NCI-H226 (cell line): ENCODE data around the gene DOC2A.
"Not testable (repeated sequence)": the region's sequence is repeated elsewhere in the genome, so short reads cannot be mapped to it uniquely, and the experiment has no call there.

ENCODE experiments used
- DNase-seq: peaks from one replicate; pipeline ENCODE4 v3.0.0-alpha.2; 2015

The DOC2A gene

GRCh38 chr16:30026449-30026848 lies 15.6 kb upstream of the DOC2A start:
- no peak for DNase-seq

GRCh38 chr16:30025574-30025973 lies 14.7 kb upstream of the DOC2A start:
- DNase-seq, result no peak

GRCh38 chr16:30025156-30025555 lies 14.3 kb upstream of the DOC2A start:
- DNase-seq, result no peak

GRCh38 chr16:30024451-30024850 lies 13.6 kb upstream of the DOC2A start:
- DNase-seq, result no peak

- DNase-seq, result no peak
Measured at GRCh38 chr16:30023586-30023985, 12.8 kb upstream of the DOC2A start.

GRCh38 chr16:30022887-30023286 lies 12.1 kb upstream of the DOC2A start, which contains the start of gene C16orf92:
Gene C16orf92, plus strand, starts transcription at chr16:30023198. Its CDS starts 143 bp downstream, at chr16:30023341.
- no peak for DNase-seq

GRCh38 chr16:30018731-30019158 lies 7.9 kb upstream of the DOC2A start:
- peak; percentile 39 for DNase-seq

- not testable (repeated sequence) for DNase-seq
Measured at GRCh38 chr16:30017937-30018336, 7.1 kb upstream of the DOC2A start.

GRCh38 chr16:30017277-30017656 lies 6.4 kb upstream of the DOC2A start:
- DNase-seq, result no peak

GRCh38 chr16:30016555-30017276 lies 5.9 kb upstream of the DOC2A start:
- no peak for DNase-seq

GRCh38 chr16:30015450-30015849 lies 4.6 kb upstream of the DOC2A start:
- not testable (repeated sequence) for DNase-seq

- not testable (repeated sequence) for DNase-seq
Measured at GRCh38 chr16:30012598-30012997, 1.8 kb upstream of the DOC2A start.

- DNase-seq, result no peak
Measured at GRCh38 chr16:30011714-30012504, 1.1 kb upstream of the DOC2A start.

GRCh38 chr16:30009990-30010843 lies 610 bp downstream of the DOC2A start:
- no peak for DNase-seq

- DNase-seq, result no peak
Measured at GRCh38 chr16:30009085-30009862, 1.6 kb downstream of the DOC2A start.

GRCh38 chr16:30007378-30007895 lies 3.4 kb downstream of the DOC2A start:
- no peak for DNase-seq

- no peak for DNase-seq
Measured at GRCh38 chr16:30006659-30007377, 4.0 kb downstream of the DOC2A start.

- DNase-seq, result no peak
Measured at GRCh38 chr16:30006095-30006473, 4.7 kb downstream of the DOC2A start.

- no peak for DNase-seq
Measured at GRCh38 chr16:30005341-30006094, 5.3 kb downstream of the DOC2A start.

- no peak for DNase-seq
Measured at GRCh38 chr16:30004811-30005242, 6.0 kb downstream of the DOC2A start.

GRCh38 chr16:30004424-30004776 lies 6.4 kb downstream of the DOC2A start:
- no peak for DNase-seq
